H9 (cell line): ENCODE data around the gene FBXO31. TPM values are rescaled to one million over a fixed set of nuclear protein-coding genes. Genes with fewer than 3 reads are reported as not detected.

Experiments used
- DNase-seq: peaks from one replicate; pipeline ENCODE4 v3.0.0-alpha.2; 2017
- H2AFZ ChIP-seq: one replicate; pipeline ENCODE4 v1.6.1; 2013; ENCODE audit warnings: mild to moderate bottlenecking, low read length, control low read depth, moderate library complexity
- H2AK5ac ChIP-seq: 2 replicates; pipeline ENCODE4 v1.6.1; 2013; ENCODE audit warnings: low read length, control low read depth, mixed read lengths; ENCODE audit not compliant: insufficient read length
- H2BK120ac ChIP-seq: one replicate; pipeline ENCODE4 v1.6.1; 2013; ENCODE audit warnings: low read depth, mild to moderate bottlenecking, low read length, control low read depth, inconsistent platforms; ENCODE audit not compliant: poor library complexity, severe bottlenecking
- H2BK12ac ChIP-seq: 2 replicates; pipeline ENCODE4 v1.6.1; 2013; ENCODE audit warnings: low read length, control low read depth, mixed read lengths, low read depth; ENCODE audit not compliant: insufficient read length
- H2BK15ac ChIP-seq: 2 replicates; pipeline ENCODE4 v1.6.1; 2013; ENCODE audit warnings: low read depth, low read length, control low read depth
- H2BK20ac ChIP-seq: one replicate; pipeline ENCODE4 v1.6.1; 2013; ENCODE audit warnings: low read depth, mild to moderate bottlenecking, low read length, control low read depth, inconsistent platforms; ENCODE audit not compliant: poor library complexity, severe bottlenecking
- H2BK5ac ChIP-seq: 2 replicates; pipeline ENCODE4 v1.6.1; 2013; ENCODE audit warnings: low read length, control low read depth, mixed read lengths; ENCODE audit not compliant: insufficient read length
- H3K14ac ChIP-seq: 2 replicates; pipeline ENCODE4 v1.6.1; 2013; ENCODE audit warnings: low read length, control low read depth; ENCODE audit not compliant: insufficient read depth
- H3K18ac ChIP-seq: 2 replicates; pipeline ENCODE4 v1.6.1; 2013; ENCODE audit warnings: low read depth, mild to moderate bottlenecking, mixed read lengths, low read length, control low read depth; ENCODE audit not compliant: insufficient read length
- H3K23ac ChIP-seq: 2 replicates; pipeline ENCODE4 v1.6.1; 2013; ENCODE audit warnings: low read length, control low read depth, mixed read lengths, low read depth; ENCODE audit not compliant: insufficient read length
- H3K23me2 ChIP-seq: 2 replicates; pipeline ENCODE4 v1.6.1; 2013; ENCODE audit warnings: low read depth, mild to moderate bottlenecking, mixed read lengths, low read length, control low read depth; ENCODE audit not compliant: insufficient read length, poor library complexity, severe bottlenecking
- H3K27ac ChIP-seq: 2 replicates; pipeline ENCODE4 v1.5.1; 2013; ENCODE audit warnings: low read length, control low read depth, mixed read lengths, low read depth; ENCODE audit not compliant: insufficient read length
- H3K27me3 ChIP-seq: 2 replicates; pipeline ENCODE4 v1.6.1; 2013; ENCODE audit warnings: low read length, control low read depth, inconsistent platforms; ENCODE audit not compliant: insufficient read depth
- H3K4ac ChIP-seq: 2 replicates; pipeline ENCODE4 v1.6.1; 2013; ENCODE audit warnings: low read depth, mild to moderate bottlenecking, control low read depth, inconsistent platforms, low read length, moderate library complexity
- H3K4me1 ChIP-seq: 2 replicates; pipeline ENCODE4 v1.6.1; 2013; ENCODE audit warnings: low read length, control low read depth, inconsistent platforms; ENCODE audit not compliant: insufficient read depth
- H3K4me2 ChIP-seq: 2 replicates; pipeline ENCODE4 v1.6.1; 2013; ENCODE audit warnings: low read length, control low read depth, mixed read lengths; ENCODE audit not compliant: insufficient read length, insufficient read depth
- H3K56ac ChIP-seq: 2 replicates; pipeline ENCODE4 v1.6.1; 2013; ENCODE audit warnings: low read depth, mild to moderate bottlenecking, mixed read lengths, low read length, control low read depth; ENCODE audit not compliant: insufficient read length
- H3K79me1 ChIP-seq: 2 replicates; pipeline ENCODE4 v1.6.1; 2013; ENCODE audit warnings: low read depth, mild to moderate bottlenecking, moderate library complexity, low read length, control low read depth, inconsistent platforms; ENCODE audit not compliant: insufficient read depth, poor library complexity, severe bottlenecking
- H3K79me2 ChIP-seq: 2 replicates; pipeline ENCODE4 v1.6.1; 2013; ENCODE audit warnings: low read length, control low read depth, inconsistent platforms; ENCODE audit not compliant: insufficient read depth
- H3K9ac ChIP-seq: 2 replicates; pipeline ENCODE4 v1.6.1; 2013; ENCODE audit warnings: low read length, control low read depth, mixed read lengths; ENCODE audit not compliant: insufficient read length; ENCODE audit errors: extremely low read depth
- H3K9me3 ChIP-seq: one replicate; pipeline ENCODE4 v1.6.1; 2013; ENCODE audit warnings: low read depth, low read length, inconsistent platforms; ENCODE audit not compliant: control insufficient read depth
- H3T11ph ChIP-seq: one replicate; pipeline ENCODE4 v1.6.1; 2013; ENCODE audit warnings: mild to moderate bottlenecking, low read length, control low read depth, inconsistent platforms
- H4K20me1 ChIP-seq: one replicate; pipeline ENCODE4 v1.6.1; 2013; ENCODE audit not compliant: control insufficient read depth, insufficient read length, insufficient read depth
- H4K5ac ChIP-seq: 2 replicates; pipeline ENCODE4 v1.6.1; 2013; ENCODE audit warnings: low read depth, mild to moderate bottlenecking, mixed read lengths, low read length, control low read depth; ENCODE audit not compliant: insufficient read length
- H4K8ac ChIP-seq: replicated peaks from 2 replicates; pipeline ENCODE4 v1.6.1; 2013; ENCODE audit warnings: low read length, control low read depth, mixed read lengths, low read depth; ENCODE audit not compliant: insufficient read length
- H4K91ac ChIP-seq: 2 replicates; pipeline ENCODE4 v1.6.1; 2013; ENCODE audit warnings: low read depth, mild to moderate bottlenecking, moderate library complexity, mixed read lengths, low read length, control low read depth; ENCODE audit not compliant: insufficient read length
- H3K27ac Mint-ChIP-seq, 3 experiments: 2 replicates in 2 of 3; 3 replicates in 1 of 3; pipeline ENCODE4 v1.8.0; 2020 to 2021; ENCODE audit warnings: mixed read lengths in 3 of 3, mild to moderate bottlenecking in 1 of 3, moderate library complexity in 1 of 3
- H3K27me3 Mint-ChIP-seq: 2 replicates; pipeline ENCODE4 v1.8.0; 2021; ENCODE audit warnings: low read depth, mild to moderate bottlenecking, moderate library complexity, mixed read lengths
- H3K36me3 Mint-ChIP-seq, 3 experiments: 2 replicates in 2 of 3; 3 replicates in 1 of 3; pipeline ENCODE4 v1.8.0; 2020 to 2021; ENCODE audit warnings: low read depth in 3 of 3, mixed read lengths in 3 of 3; ENCODE audit not compliant: insufficient read depth in 1 of 3
- H3K4me1 Mint-ChIP-seq, 2 experiments: 2 replicates each; pipeline ENCODE4 v1.8.0; 2020; ENCODE audit warnings: mixed read lengths in 2 of 2
- H3K4me3 Mint-ChIP-seq, 2 experiments: 2 replicates in 1 of 2; 3 replicates in 1 of 2; pipeline ENCODE4 v1.8.0; 2020 to 2021; ENCODE audit warnings: mild to moderate bottlenecking in 2 of 2, mixed read lengths in 2 of 2, moderate library complexity in 1 of 2
- H3K9me3 Mint-ChIP-seq, 2 experiments: 2 replicates in 1 of 2; 3 replicates in 1 of 2; pipeline ENCODE4 v1.8.0; 2020; ENCODE audit warnings: mild to moderate bottlenecking in 2 of 2, mixed read lengths in 2 of 2, moderate library complexity in 1 of 2
- WGBS: extraction: QIAGEN DNeasy Blood & Tissue Kit; methylation state at CpG from one replicate; pipeline ENCODE4 v1.1.7; 2013; ENCODE audit warnings: missing lambda C conversion rate, low lambda C conversion rate, mixed read lengths; ENCODE audit not compliant: insufficient read length; ENCODE audit errors: extremely low coverage; 5-methylcytosine and 5-hydroxymethylcytosine counted together
- total RNA-seq: library from RNA; stranded (reverse); gene quantifications from 2 replicates; pipeline ENCODE4 v1.2.1, GENCODE V29; 2021
- TF ChIP-seq, protein P1 (sequence below): fragments of 200-600 bp; sonication (generic); conservative IDR thresholded peaks from 3 replicates; pipeline ENCODE4 v1.8.0; 2021; ENCODE audit warnings: antibody characterized with exemption, mild to moderate bottlenecking

The FBXO31 gene
- total RNA-seq, 1 experiment from 2014 or later, result 24.2 TPM

DNA sequence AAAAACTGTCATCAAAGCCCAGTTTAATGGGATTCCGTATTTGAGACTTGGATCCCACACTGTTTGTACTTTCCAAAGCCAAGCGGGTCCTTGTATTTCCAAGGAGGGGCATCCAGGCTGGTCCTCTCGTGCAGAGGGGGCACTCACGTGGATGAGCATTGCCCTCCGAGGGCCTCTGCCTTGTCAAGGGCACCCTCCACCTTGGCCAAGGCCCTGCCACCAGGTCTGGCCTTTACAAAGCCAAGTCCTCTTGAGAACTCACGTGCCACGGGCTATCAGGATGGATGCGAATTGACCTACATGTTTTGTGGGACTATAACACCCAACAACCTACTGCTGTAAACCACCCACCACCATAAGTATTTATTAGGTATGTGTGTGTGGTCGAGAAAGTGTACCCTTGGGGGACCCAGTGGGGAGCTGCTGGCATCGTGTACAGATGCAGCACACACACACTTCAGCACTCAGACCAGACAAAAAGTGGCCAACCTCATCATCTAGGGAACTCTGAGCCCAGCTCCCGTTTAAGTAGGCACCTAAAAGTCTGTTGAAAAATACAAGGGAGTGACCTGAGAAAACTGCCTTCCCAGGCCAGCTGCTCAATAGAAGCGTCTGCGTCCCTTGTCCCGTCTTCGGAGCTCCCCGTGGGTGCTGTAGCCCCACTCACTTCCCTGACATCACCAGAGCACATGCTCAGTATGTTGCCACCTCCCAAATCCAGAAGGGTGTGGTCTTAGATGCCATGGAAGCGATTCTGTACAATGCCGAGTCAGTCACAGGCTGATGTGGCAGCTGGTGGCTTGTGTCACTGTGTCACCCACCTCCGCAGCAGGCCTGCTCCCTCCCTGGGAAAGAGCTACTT lies 21.4 kb upstream of the FBXO31 start:
- H2BK5ac ChIP-seq, result no peak overlapping the region
- TF ChIP-seq, protein P1, sequence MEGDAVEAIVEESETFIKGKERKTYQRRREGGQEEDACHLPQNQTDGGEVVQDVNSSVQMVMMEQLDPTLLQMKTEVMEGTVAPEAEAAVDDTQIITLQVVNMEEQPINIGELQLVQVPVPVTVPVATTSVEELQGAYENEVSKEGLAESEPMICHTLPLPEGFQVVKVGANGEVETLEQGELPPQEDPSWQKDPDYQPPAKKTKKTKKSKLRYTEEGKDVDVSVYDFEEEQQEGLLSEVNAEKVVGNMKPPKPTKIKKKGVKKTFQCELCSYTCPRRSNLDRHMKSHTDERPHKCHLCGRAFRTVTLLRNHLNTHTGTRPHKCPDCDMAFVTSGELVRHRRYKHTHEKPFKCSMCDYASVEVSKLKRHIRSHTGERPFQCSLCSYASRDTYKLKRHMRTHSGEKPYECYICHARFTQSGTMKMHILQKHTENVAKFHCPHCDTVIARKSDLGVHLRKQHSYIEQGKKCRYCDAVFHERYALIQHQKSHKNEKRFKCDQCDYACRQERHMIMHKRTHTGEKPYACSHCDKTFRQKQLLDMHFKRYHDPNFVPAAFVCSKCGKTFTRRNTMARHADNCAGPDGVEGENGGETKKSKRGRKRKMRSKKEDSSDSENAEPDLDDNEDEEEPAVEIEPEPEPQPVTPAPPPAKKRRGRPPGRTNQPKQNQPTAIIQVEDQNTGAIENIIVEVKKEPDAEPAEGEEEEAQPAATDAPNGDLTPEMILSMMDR, result no peak
- H4K8ac ChIP-seq, result no peak overlapping the region
- H3K4me1 Mint-ChIP-seq, result no peaks in the 10 kb centered on the region
- no peak overlapping the region for H2BK15ac ChIP-seq
- H2BK12ac ChIP-seq, result no peak overlapping the region
- no peak overlapping the region for H2AK5ac ChIP-seq
- H3K4me2 ChIP-seq, result no peak overlapping the region
- H3T11ph ChIP-seq, result no peak overlapping the region
- H3K27me3 ChIP-seq, result no peaks in the 10 kb centered on the region
- no peak overlapping the region for H3K14ac ChIP-seq
- H4K91ac ChIP-seq, result no peak overlapping the region
- H3K9me3 ChIP-seq, result no peaks in the 10 kb centered on the region
- no peak overlapping the region for H3K4ac ChIP-seq
- H2BK120ac ChIP-seq, result no peak overlapping the region
- WGBS, result no CpG with 5 or more reads among the region's 19 CpGs
- H3K4me1 ChIP-seq, result no peaks in the 10 kb centered on the region
- H4K5ac ChIP-seq, result no peak overlapping the region
- H3K27me3 Mint-ChIP-seq, result no peaks in the 10 kb centered on the region
- no peak overlapping the region for H3K4me3 Mint-ChIP-seq
- peaks cover 16 to 74% (median 57%) of the 10 kb centered on the region in 3 experiments for H3K36me3 Mint-ChIP-seq
- H3K18ac ChIP-seq, result no peak overlapping the region
- no peak overlapping the region for H3K27ac ChIP-seq
- H3K9ac ChIP-seq, result no peak overlapping the region
- no peaks in the 10 kb centered on the region for H3K79me1 ChIP-seq
- H3K9me3 Mint-ChIP-seq, result no peaks in the 10 kb centered on the region
- H3K79me2 ChIP-seq, result no peaks in the 10 kb centered on the region
- H2BK20ac ChIP-seq, result no peak overlapping the region
- no peaks in the 10 kb centered on the region for H3K23me2 ChIP-seq
- no peak overlapping the region for H3K23ac ChIP-seq
- H3K56ac ChIP-seq, result no peak overlapping the region
- DNase-seq, result no peak
- H4K20me1 ChIP-seq, result no peaks in the 10 kb centered on the region
- no peak overlapping the region for H2AFZ ChIP-seq
- peak overlapping the region in 1 of 3 experiments; percentile 32; a peak in 1 of 7 replicates for H3K27ac Mint-ChIP-seq
